ENCODE data around the gene TMEM119. TPM values are rescaled to one million over a fixed set of nuclear protein-coding genes. Genes with fewer than 3 reads are reported as not detected.

TMEM119 gene
- total and polyA plus RNA-seq, 2 experiments from 2014 or later: 55.5 to 93.2 TPM

DNA sequence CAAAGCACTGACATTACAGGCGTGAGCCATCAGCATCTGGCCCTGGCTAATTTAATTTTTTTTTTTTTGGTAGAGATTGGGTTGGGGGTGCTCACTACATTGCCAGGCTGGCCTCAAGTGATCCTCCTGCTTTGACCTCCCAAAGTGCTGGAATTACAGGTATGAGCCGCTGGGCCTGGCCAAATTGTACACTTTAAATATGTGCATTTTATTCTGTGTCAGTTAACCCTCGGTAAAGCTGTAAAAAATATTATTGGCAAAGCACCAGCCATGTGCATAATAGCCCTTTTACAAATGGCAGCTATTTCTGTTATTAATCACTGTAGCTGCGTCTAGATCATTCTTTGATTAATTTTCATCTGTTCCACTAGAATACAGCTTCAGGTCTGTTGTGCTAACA lies 12.0 kb downstream of the TMEM119 start:
- no peaks in the 10 kb centered on the region for H3F3A ChIP-seq (ENCODE audit: insufficient read depth)
- H2AFZ ChIP-seq: no peak overlapping the region
- H3K9me2 ChIP-seq (ENCODE audit: insufficient read depth): no peaks in the 10 kb centered on the region
- no peaks in the 10 kb centered on the region for H3K79me2 ChIP-seq (ENCODE audit: insufficient read depth)
- DNase-seq: no peak
- H3K4me3 ChIP-seq: no peak overlapping the region
- no peak for TF ChIP-seq EZH2 (IDR thresholded peaks at IDR 0.05; ENCODE audit: insufficient read depth, poor library complexity, severe bottlenecking)
- no peak for TF ChIP-seq EZH2phosphoT487 (IDR thresholded peaks at IDR 0.05; ENCODE audit: insufficient read depth, low read depth)
- no peaks in the 10 kb centered on the region for H4K20me1 ChIP-seq (ENCODE audit: insufficient read depth)
- no peaks in the 10 kb centered on the region for H3K36me3 ChIP-seq (ENCODE audit: low read depth)
- peaks cover 10% of the 10 kb centered on the region for H3K4me1 ChIP-seq (ENCODE audit: insufficient read depth)
- no peak overlapping the region for H3K4me2 ChIP-seq (ENCODE audit: unreplicated experiment)
- no peaks in the 10 kb centered on the region for H3K27me3 ChIP-seq (replicated peaks; ENCODE audit: insufficient read depth)
- H3K9ac ChIP-seq: no peak overlapping the region
- no peaks in the 10 kb centered on the region for H3K9me3 ChIP-seq (ENCODE audit: low read depth)
- in situ Hi-C loops (cut with MboI): no loop called here
- 40 to 52% methylated on average over 4 of the region's 4 CpGs for WGBS, 2 experiments (ENCODE audit: low coverage in 1 of 2, low lambda C conversion rate in 2 of 2, missing lambda C conversion rate in 2 of 2)
- H3K27ac ChIP-seq: no peak overlapping the region

DNA sequence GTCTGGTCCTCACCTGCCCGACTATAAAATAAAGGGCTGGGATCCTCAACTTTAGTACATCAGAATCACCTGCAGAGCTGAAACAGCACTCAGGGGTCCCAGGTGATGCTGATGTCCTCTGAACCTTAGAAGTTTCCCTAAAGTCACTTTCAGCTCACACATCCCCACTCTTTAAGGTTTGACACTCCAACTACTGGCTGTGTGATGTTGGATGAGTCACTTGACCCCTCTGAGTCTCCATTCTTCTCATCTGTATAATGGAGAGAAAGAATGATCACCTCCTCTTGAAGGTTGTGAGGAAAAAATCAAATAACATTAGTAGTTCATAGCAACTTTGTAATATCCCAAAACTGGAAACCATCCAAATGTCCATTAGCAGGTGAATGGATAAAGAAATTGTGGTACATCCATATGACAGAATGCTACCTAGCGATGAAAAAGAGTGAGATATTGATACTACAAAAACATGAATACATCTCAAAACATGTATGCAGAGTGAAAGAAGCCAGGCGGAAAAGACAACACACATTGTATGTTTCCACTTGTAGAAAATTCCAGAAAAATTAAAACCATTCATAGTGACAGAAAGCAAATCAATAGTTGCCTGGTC lies 13.3 kb downstream of the TMEM119 start:
- H3K36me3 ChIP-seq (ENCODE audit: low read depth): no peaks in the 10 kb centered on the region
- WGBS, 2 experiments (ENCODE audit: low coverage in 1 of 2, low lambda C conversion rate in 2 of 2, missing lambda C conversion rate in 2 of 2): 55 to 57% methylated on average over 3 of the region's 3 CpGs
- no peak overlapping the region for H3K4me2 ChIP-seq (ENCODE audit: unreplicated experiment)

DNA sequence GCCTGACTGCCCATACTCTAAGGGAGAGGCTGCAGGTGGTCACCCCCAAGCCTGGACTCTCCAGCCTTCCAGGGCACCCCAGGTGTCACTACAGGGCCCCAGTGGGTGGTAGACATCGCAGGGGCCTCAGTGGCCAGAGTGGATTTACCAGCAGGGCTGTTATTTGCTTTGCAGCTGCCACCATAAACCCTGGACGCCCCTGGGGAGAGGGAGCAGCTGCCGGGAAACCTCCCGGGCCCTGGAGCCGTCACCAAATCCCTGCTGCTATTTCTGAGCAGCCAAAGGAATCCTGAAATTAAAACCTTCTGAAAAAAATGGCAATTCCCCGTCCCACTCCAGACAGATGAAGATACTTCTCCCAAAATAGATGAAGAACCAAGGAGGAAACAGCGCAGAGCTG lies 13.9 kb downstream of the TMEM119 start:
- Histone ChIP-seq H2AFZ (no peak overlapping the region), H4K20me1 (ENCODE audit: insufficient read depth) (no peaks in the 10 kb centered on the region), H3K27ac (no peak overlapping the region), H3K4me2 (ENCODE audit: unreplicated experiment) (no peak overlapping the region), H3K4me1 (ENCODE audit: insufficient read depth) (peaks cover 5% of the 10 kb centered on the region), H3K9me3 (ENCODE audit: low read depth) (no peaks in the 10 kb centered on the region), H3K9ac (no peak overlapping the region), H3K79me2 (ENCODE audit: insufficient read depth) (no peaks in the 10 kb centered on the region), H3F3A (ENCODE audit: insufficient read depth) (no peaks in the 10 kb centered on the region), H3K9me2 (ENCODE audit: insufficient read depth) (no peaks in the 10 kb centered on the region), H3K36me3 (ENCODE audit: low read depth) (no peaks in the 10 kb centered on the region), H3K27me3 (replicated peaks; ENCODE audit: insufficient read depth) (no peaks in the 10 kb centered on the region), H3K4me3 (no peak overlapping the region)
- in situ Hi-C loops (cut with MboI): no loop called here
- TF ChIP-seq EZH2phosphoT487 (IDR thresholded peaks at IDR 0.05; ENCODE audit: insufficient read depth, low read depth) (no peak), EZH2 (IDR thresholded peaks at IDR 0.05; ENCODE audit: insufficient read depth, poor library complexity, severe bottlenecking) (no peak)
- 26 to 37% methylated on average over 7 of the region's 7 CpGs for WGBS, 2 experiments (ENCODE audit: low coverage in 1 of 2, low lambda C conversion rate in 2 of 2, missing lambda C conversion rate in 2 of 2)
- no peak for DNase-seq

More for the DNA sequence above, 13.3 kb downstream of the TMEM119 start:
- in situ Hi-C loops (cut with MboI): no loop called here
- no peaks in the 10 kb centered on the region for H3K9me3 ChIP-seq (ENCODE audit: low read depth)
- H3K9ac ChIP-seq: no peak overlapping the region
- H3K4me3 ChIP-seq: no peak overlapping the region
- no peaks in the 10 kb centered on the region for H4K20me1 ChIP-seq (ENCODE audit: insufficient read depth)
- H3K4me1 ChIP-seq (ENCODE audit: insufficient read depth): peaks cover 10% of the 10 kb centered on the region
- TF ChIP-seq EZH2phosphoT487 (IDR thresholded peaks at IDR 0.05; ENCODE audit: insufficient read depth, low read depth): no peak
- no peak for TF ChIP-seq EZH2 (IDR thresholded peaks at IDR 0.05; ENCODE audit: insufficient read depth, poor library complexity, severe bottlenecking)
- no peaks in the 10 kb centered on the region for H3K79me2 ChIP-seq (ENCODE audit: insufficient read depth)
- no peaks in the 10 kb centered on the region for H3K9me2 ChIP-seq (ENCODE audit: insufficient read depth)
- no peak for DNase-seq
- no peak overlapping the region for H3K27ac ChIP-seq
- no peaks in the 10 kb centered on the region for H3K27me3 ChIP-seq (replicated peaks; ENCODE audit: insufficient read depth)
- H2AFZ ChIP-seq: no peak overlapping the region
- H3F3A ChIP-seq (ENCODE audit: insufficient read depth): no peaks in the 10 kb centered on the region

DNA sequence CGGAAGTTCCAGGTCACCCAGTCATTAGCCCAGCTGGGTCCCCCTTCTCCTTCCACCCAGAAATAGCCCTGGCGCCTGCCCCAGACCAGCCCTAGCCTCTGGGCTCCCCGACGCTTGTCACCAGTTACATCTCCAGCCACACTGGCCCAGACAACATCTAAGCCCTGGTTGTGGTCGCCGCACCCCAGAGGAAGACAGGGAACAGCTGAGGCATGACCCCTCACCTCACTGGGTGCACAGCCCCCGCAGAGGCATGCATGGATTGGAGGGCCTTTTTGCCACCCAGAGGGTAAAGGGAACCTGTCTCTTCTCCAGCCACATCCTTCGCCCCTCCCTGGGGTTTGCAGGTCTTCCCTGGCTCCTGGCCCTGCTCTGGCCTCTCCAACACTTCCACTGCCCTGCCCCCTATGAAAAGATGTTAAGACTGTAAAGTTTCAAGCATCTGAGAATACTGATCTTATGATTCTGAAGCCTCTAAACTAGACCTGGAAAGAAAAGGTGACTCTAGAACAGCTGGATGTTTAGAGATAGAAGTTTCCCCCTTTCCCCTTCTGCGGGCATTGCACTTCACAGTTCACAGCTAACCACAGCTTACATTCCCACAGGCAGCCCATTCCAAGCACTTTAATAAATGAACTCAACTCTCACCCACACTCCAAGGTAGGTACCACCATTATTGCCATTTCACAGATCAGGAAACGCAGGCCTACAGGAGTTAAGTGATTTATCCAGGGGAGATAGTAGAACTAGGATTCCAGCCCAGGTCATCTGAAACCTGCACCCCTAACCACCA lies 14.7 kb downstream of the TMEM119 start:
- in situ Hi-C loops (cut with MboI): no loop called here
- no peak overlapping the region for H3K4me3 ChIP-seq
- H3K9me3 ChIP-seq (ENCODE audit: low read depth): no peaks in the 10 kb centered on the region
- TF ChIP-seq EZH2 (IDR thresholded peaks at IDR 0.05; ENCODE audit: insufficient read depth, poor library complexity, severe bottlenecking) (no peak), EZH2phosphoT487 (IDR thresholded peaks at IDR 0.05; ENCODE audit: insufficient read depth, low read depth) (no peak)
- H3K9me2 ChIP-seq (ENCODE audit: insufficient read depth): no peaks in the 10 kb centered on the region
- no peak for DNase-seq
- H3K79me2 ChIP-seq (ENCODE audit: insufficient read depth): no peaks in the 10 kb centered on the region
- no peaks in the 10 kb centered on the region for H3K36me3 ChIP-seq (ENCODE audit: low read depth)
- no peaks in the 10 kb centered on the region for H3K27me3 ChIP-seq (replicated peaks; ENCODE audit: insufficient read depth)
- no peaks in the 10 kb centered on the region for H3K4me1 ChIP-seq (ENCODE audit: insufficient read depth)
- H3K9ac ChIP-seq: no peak overlapping the region
- H4K20me1 ChIP-seq (ENCODE audit: insufficient read depth): no peaks in the 10 kb centered on the region
- H2AFZ ChIP-seq: no peak overlapping the region
- H3F3A ChIP-seq (ENCODE audit: insufficient read depth): no peaks in the 10 kb centered on the region
- H3K27ac ChIP-seq: no peak overlapping the region
- 93% methylated on average over 10 of the region's 10 CpGs for WGBS, 2 experiments (ENCODE audit: low coverage in 1 of 2, low lambda C conversion rate in 2 of 2, missing lambda C conversion rate in 2 of 2)
- H3K4me2 ChIP-seq (ENCODE audit: unreplicated experiment): no peak overlapping the region

Measured in GM23248 (cell line).